Neural cell (in vitro differentiated cells): ENCODE data around the gene PHF3. TPM values are rescaled to one million over a fixed set of nuclear protein-coding genes. Genes with fewer than 3 reads are reported as not detected.

ENCODE experiments used
- H2AFZ ChIP-seq: fragments of 200-600, 300-800 bp; sonication (generic), shearing (Covaris generic); 2 replicates; pipeline ENCODE4 v1.6.0; 2014; ENCODE audit warnings: low read depth, mild to moderate bottlenecking, antibody characterized with exemption, low read length, moderate library complexity
- H3F3A ChIP-seq: fragments of 200-600 bp; shearing (Covaris generic); 2 replicates; pipeline ENCODE4 v1.6.1; 2016; ENCODE audit warnings: mild to moderate bottlenecking, moderate library complexity, mixed read lengths, antibody characterized with exemption, low read length; ENCODE audit not compliant: insufficient read depth, poor library complexity, severe bottlenecking
- H3K27ac ChIP-seq: fragments of 200-600, 300-800 bp; sonication (generic), shearing (Covaris generic); 2 replicates; pipeline ENCODE4 v1.5.1; 2014; ENCODE audit warnings: mild to moderate bottlenecking, low read length, moderate library complexity
- H3K27me3 ChIP-seq: fragments of 300-800, 200-600 bp; sonication (generic), shearing (Covaris generic); 2 replicates; pipeline ENCODE4 v1.6.0; 2014; ENCODE audit warnings: mild to moderate bottlenecking, low read depth, low read length, moderate library complexity; ENCODE audit not compliant: insufficient read depth
- H3K36me3 ChIP-seq: fragments of 300-800, 200-600 bp; sonication (generic), shearing (Covaris generic); 2 replicates; pipeline ENCODE4 v1.5.1; 2014; ENCODE audit warnings: mild to moderate bottlenecking, antibody characterized with exemption, low read length, moderate library complexity; ENCODE audit not compliant: insufficient read depth
- H3K4me2 ChIP-seq: fragments of 300-800, 200-600 bp; sonication (generic), shearing (Covaris generic); 2 replicates; pipeline ENCODE4 v1.6.0; 2014; ENCODE audit warnings: mild to moderate bottlenecking, low read length
- H3K4me3 ChIP-seq: fragments of 300-800, 200-600 bp; sonication (generic), shearing (Covaris generic); 2 replicates; pipeline ENCODE4 v1.5.1; 2014; ENCODE audit warnings: mild to moderate bottlenecking, low read length, moderate library complexity
- H3K79me2 ChIP-seq: fragments of 200-600 bp; shearing (Covaris generic); replicated peaks from 2 replicates; pipeline ENCODE4 v1.6.0; 2014; ENCODE audit warnings: mild to moderate bottlenecking, low read length, moderate library complexity; ENCODE audit not compliant: insufficient read depth
- H3K9ac ChIP-seq: fragments of 300-800, 200-600 bp; sonication (generic), shearing (Covaris generic); 2 replicates; pipeline ENCODE4 v1.6.1; 2016; ENCODE audit warnings: mild to moderate bottlenecking, low read length, mixed read lengths
- H3K9me2 ChIP-seq: fragments of 200-600 bp; shearing (Covaris generic); 2 replicates; pipeline ENCODE4 v1.6.1; 2016; ENCODE audit warnings: mild to moderate bottlenecking, low read length, mixed read lengths; ENCODE audit not compliant: insufficient read depth
- H3K9me3 ChIP-seq: fragments of 200-600, 300-800 bp; sonication (generic), shearing (Covaris generic); 2 replicates; pipeline ENCODE4 v1.6.1; 2016; ENCODE audit warnings: mild to moderate bottlenecking, mixed run types, low read length, moderate library complexity, mixed read lengths
- H4K20me1 ChIP-seq: fragments of 200-600 bp; shearing (Covaris generic); 2 replicates; pipeline ENCODE4 v1.6.1; 2016; ENCODE audit warnings: mild to moderate bottlenecking, mixed run types; ENCODE audit not compliant: insufficient read depth
- EP300 ChIP-seq: fragments of 450-650 bp; conservative IDR thresholded peaks from 2 replicates; pipeline ENCODE4 v1.6.1; 2014; ENCODE audit warnings: antibody characterized with exemption, mild to moderate bottlenecking, moderate library complexity; ENCODE audit not compliant: poor library complexity, severe bottlenecking
- EZH2 ChIP-seq: fragments of 200-600, 300-800 bp; shearing (Covaris generic), sonication (generic); IDR thresholded peaks from 2 replicates; pipeline ENCODE4 v1.6.1; 2014; ENCODE audit warnings: antibody characterized with exemption, low read length, borderline replicate concordance, mild to moderate bottlenecking; ENCODE audit not compliant: insufficient read depth, poor library complexity, severe bottlenecking
- MXI1 ChIP-seq: fragments of 450-650 bp; conservative IDR thresholded peaks from 2 replicates; pipeline ENCODE4 v1.6.1; 2014; ENCODE audit warnings: antibody characterized with exemption, mild to moderate bottlenecking; ENCODE audit not compliant: poor library complexity, severe bottlenecking
- POLR2AphosphoS5 ChIP-seq: IDR thresholded peaks from 2 replicates; pipeline ENCODE4 v1.6.1; 2012
- RAD21 ChIP-seq: fragments of 450-650 bp; conservative IDR thresholded peaks from 2 replicates; pipeline ENCODE4 v1.6.1; 2014; ENCODE audit warnings: antibody characterized with exemption, mild to moderate bottlenecking, moderate library complexity
- SMC3 ChIP-seq: fragments of 450-650 bp; conservative IDR thresholded peaks from 2 replicates; pipeline ENCODE4 v1.6.1; 2014; ENCODE audit warnings: antibody characterized with exemption, mild to moderate bottlenecking, moderate library complexity; ENCODE audit not compliant: poor library complexity
- TAF1 ChIP-seq: IDR thresholded peaks from 2 replicates; pipeline ENCODE4 v1.6.1; 2012; ENCODE audit warnings: low read depth
- polyA plus RNA-seq: library from polyadenylated mRNA; depleted of rRNA; stranded (reverse); fragments of >200 nt; gene quantifications from 2 replicates; pipeline ENCODE4 v1.2.3, GENCODE V29; 2014
- TF ChIP-seq, protein P1 (sequence below): fragments of 450-650 bp; IDR thresholded peaks from 2 replicates; pipeline ENCODE4 v1.5.1; 2014; ENCODE audit warnings: antibody characterized with exemption, mild to moderate bottlenecking, moderate library complexity; ENCODE audit not compliant: poor library complexity, severe bottlenecking
- TF ChIP-seq, protein P2 (sequence below): IDR thresholded peaks from 2 replicates; pipeline ENCODE4 v1.6.1; 2012; ENCODE audit warnings: borderline replicate concordance

PHF3 gene
- polyA plus RNA-seq, 1 donor from 2014 or later: 21.1 TPM

DNA sequence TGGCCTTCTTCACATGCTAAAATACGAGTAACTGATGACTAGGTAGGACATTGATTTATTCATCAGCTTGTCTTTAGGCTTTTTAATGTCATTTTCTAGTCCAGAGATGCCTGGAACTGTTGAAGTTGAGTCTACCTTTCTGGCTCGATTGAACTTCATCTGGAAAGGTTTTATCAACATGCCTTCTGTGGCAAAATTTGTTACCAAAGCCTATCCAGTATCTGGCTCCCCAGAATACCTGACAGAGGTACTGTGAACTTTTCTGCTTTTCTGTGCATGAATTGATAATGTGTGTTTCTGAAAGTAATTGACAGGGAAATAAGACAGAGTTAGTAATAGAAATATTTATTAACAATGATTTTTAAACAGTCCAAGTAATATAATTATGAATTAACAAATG lies 71.0 kb downstream of the PHF3 start:
- no peak overlapping the region for H2AFZ ChIP-seq
- no peak overlapping the region for H3K9ac ChIP-seq
- no peak overlapping the region for H3K27ac ChIP-seq
- no peak overlapping the region for H3K4me2 ChIP-seq
- no peak for TF ChIP-seq POLR2AphosphoS5
- no peak for TF ChIP-seq SMC3
- no peak for TF ChIP-seq MXI1
- TF ChIP-seq, protein P1, sequence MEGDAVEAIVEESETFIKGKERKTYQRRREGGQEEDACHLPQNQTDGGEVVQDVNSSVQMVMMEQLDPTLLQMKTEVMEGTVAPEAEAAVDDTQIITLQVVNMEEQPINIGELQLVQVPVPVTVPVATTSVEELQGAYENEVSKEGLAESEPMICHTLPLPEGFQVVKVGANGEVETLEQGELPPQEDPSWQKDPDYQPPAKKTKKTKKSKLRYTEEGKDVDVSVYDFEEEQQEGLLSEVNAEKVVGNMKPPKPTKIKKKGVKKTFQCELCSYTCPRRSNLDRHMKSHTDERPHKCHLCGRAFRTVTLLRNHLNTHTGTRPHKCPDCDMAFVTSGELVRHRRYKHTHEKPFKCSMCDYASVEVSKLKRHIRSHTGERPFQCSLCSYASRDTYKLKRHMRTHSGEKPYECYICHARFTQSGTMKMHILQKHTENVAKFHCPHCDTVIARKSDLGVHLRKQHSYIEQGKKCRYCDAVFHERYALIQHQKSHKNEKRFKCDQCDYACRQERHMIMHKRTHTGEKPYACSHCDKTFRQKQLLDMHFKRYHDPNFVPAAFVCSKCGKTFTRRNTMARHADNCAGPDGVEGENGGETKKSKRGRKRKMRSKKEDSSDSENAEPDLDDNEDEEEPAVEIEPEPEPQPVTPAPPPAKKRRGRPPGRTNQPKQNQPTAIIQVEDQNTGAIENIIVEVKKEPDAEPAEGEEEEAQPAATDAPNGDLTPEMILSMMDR: no peak
- TF ChIP-seq RAD21: no peak
- TF ChIP-seq TAF1: no peak
- no peak for TF ChIP-seq EZH2
- TF ChIP-seq, protein P2, sequence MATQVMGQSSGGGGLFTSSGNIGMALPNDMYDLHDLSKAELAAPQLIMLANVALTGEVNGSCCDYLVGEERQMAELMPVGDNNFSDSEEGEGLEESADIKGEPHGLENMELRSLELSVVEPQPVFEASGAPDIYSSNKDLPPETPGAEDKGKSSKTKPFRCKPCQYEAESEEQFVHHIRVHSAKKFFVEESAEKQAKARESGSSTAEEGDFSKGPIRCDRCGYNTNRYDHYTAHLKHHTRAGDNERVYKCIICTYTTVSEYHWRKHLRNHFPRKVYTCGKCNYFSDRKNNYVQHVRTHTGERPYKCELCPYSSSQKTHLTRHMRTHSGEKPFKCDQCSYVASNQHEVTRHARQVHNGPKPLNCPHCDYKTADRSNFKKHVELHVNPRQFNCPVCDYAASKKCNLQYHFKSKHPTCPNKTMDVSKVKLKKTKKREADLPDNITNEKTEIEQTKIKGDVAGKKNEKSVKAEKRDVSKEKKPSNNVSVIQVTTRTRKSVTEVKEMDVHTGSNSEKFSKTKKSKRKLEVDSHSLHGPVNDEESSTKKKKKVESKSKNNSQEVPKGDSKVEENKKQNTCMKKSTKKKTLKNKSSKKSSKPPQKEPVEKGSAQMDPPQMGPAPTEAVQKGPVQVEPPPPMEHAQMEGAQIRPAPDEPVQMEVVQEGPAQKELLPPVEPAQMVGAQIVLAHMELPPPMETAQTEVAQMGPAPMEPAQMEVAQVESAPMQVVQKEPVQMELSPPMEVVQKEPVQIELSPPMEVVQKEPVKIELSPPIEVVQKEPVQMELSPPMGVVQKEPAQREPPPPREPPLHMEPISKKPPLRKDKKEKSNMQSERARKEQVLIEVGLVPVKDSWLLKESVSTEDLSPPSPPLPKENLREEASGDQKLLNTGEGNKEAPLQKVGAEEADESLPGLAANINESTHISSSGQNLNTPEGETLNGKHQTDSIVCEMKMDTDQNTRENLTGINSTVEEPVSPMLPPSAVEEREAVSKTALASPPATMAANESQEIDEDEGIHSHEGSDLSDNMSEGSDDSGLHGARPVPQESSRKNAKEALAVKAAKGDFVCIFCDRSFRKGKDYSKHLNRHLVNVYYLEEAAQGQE: no peak
- no peak for TF ChIP-seq EP300
- H3K4me3 ChIP-seq: no peak overlapping the region
- no peaks in the 10 kb centered on the region for H3K9me3 ChIP-seq
- no peaks in the 10 kb centered on the region for H4K20me1 ChIP-seq
- H3F3A ChIP-seq: no peaks in the 10 kb centered on the region
- H3K79me2 ChIP-seq: peaks cover 2% of the 10 kb centered on the region
- no peaks in the 10 kb centered on the region for H3K9me2 ChIP-seq
- no peaks in the 10 kb centered on the region for H3K27me3 ChIP-seq
- H3K36me3 ChIP-seq: peaks cover 4% of the 10 kb centered on the region

DNA sequence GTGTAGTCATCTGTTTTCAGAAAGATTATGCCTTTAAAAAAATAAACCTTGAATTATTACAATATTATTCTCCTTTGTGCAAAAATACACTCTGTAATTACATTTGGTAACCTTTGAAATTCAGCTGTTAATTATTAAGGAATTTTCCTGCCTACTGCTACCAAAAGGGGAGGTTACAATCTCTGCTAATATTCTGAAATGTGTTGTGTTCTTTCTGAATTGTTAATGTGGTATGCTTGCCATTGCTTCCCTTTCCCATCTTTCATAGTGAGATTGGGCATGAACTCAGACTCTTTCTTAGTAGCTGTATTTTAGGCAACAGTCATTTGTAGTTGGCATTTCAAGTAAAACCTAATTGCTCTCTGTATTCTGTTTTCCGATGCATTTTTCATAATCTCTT lies 73.0 kb downstream of the PHF3 start:
- TF ChIP-seq EP300 (no peak), RAD21 (no peak), SMC3 (no peak), MXI1 (no peak), TAF1 (no peak), POLR2AphosphoS5 (no peak), EZH2 (no peak)
- TF ChIP-seq, protein P1: no peak
- TF ChIP-seq, protein P2: no peak
- Histone ChIP-seq H3K27me3 (no peaks in the 10 kb centered on the region), H3K36me3 (peaks cover 12% of the 10 kb centered on the region)

More for the DNA sequence above, 73.0 kb downstream of the PHF3 start:
- H3K9me2 ChIP-seq: no peaks in the 10 kb centered on the region
- no peak overlapping the region for H3K27ac ChIP-seq
- H3K9me3 ChIP-seq: no peaks in the 10 kb centered on the region
- no peak overlapping the region for H3K9ac ChIP-seq
- no peak overlapping the region for H3K4me2 ChIP-seq
- no peak overlapping the region for H3K4me3 ChIP-seq
- H4K20me1 ChIP-seq: no peaks in the 10 kb centered on the region
- no peaks in the 10 kb centered on the region for H3F3A ChIP-seq
- H2AFZ ChIP-seq: no peak overlapping the region
- H3K79me2 ChIP-seq: peaks cover 2% of the 10 kb centered on the region
